Astrocyte of the cerebellum (primary cell): ENCODE measurements around the gene ZNF333.
"Not testable (repeated sequence)": the region's sequence is repeated elsewhere in the genome, so short reads cannot be mapped to it uniquely, and the experiment has no call there.

ENCODE experiments used
- DNase-seq: peaks from one replicate; pipeline ENCODE4 v3.0.0-alpha.2; 2011; ENCODE audit warnings: low read depth
- H3K4me3 ChIP-seq: 2 replicates; pipeline ENCODE4 v1.5.1; 2011; ENCODE audit warnings: mild to moderate bottlenecking, low read depth, low read length, moderate library complexity
- CTCF ChIP-seq: IDR thresholded peaks from 2 replicates; pipeline ENCODE4 v1.5.1; 2012; ENCODE audit warnings: low read length, low read depth, moderate library complexity, mild to moderate bottlenecking; ENCODE audit errors: missing control alignments
- in situ Hi-C: cut with HindIII; loops from 2 replicates; pipeline ENCODE4 v1.10.0; 2017; ENCODE audit warnings: low sequenced_read_pairs

Gene ZNF333

DNA sequence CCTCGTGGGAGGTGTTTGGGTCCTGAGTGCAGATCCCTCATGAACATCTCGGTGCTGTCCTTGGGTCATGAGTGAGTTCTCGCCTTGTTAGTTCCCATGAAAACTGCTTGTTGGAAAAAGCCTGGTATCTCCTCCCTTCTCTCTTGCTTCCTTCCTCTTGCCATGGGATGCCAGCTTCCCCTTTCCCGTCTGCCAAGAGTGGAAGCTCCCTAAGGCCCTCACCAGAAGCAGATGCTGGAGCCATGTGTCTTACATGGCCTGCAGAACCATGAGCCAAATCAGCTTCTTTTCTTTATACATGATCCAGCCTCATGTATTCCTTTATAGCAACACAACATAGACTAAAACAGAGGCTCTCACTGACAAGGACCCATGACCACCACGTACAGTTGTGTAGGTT lies 80.3 kb downstream of the ZNF333 start:
- no peak for TF ChIP-seq CTCF
- no peak overlapping the region for H3K4me3 ChIP-seq
- no peak for DNase-seq
- in situ Hi-C loops, result no loop called here

DNA sequence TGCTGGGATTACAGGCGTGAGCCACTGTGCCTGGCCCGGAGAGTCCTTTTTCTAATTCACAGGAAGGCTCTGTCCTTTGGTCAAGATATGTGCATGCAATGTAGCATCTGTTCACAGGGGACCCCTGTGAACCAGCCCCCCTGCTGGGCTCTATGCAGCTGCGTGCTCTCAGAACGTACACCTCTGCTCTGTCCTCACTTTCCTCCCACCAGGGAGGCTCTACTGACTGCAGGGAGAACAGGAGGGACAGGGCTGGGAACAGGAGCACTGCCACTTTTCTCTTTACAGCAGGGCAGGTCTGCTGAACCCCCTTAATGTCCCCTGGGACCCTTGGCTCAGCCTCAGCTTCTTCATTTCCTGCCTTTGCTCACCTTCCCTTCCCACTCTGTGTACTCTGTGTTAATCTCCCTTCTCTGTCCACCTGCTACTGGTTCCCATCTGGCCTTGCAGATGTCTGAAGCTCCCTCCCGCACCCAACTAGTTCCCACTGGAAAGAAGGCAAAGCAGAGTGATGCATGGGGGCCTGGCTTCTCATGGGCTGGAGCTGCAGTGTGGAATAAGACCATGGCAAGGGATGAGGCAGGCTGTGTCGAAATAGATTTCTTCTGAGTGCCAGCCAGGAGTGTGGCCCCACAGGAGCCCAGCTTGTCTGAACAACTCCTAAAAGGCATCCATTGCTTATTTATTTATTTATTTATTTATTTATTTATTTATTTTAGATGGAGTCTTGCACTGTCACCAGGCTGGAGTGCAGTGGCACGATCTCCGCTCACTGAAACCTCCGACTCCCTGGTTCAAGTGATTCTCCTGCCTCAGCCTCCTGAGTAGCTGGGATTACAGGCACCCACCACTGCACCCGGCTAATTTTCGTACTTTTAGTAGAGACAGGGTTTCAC lies 81.3 kb downstream of the ZNF333 start:
- TF ChIP-seq CTCF, result no peak
- DNase-seq, result no peak
- in situ Hi-C loops, result no loop called here
- H3K4me3 ChIP-seq, result no peak overlapping the region

- no peak for TF ChIP-seq CTCF
- no peak for DNase-seq
- in situ Hi-C loops, result no loop called here
- no peak overlapping the region for H3K4me3 ChIP-seq
These were observed 82.6 kb downstream of the ZNF333 start for GRCh38 chr19:14772467-14772866.

GRCh38 chr19:14772995-14773394 lies 83.1 kb downstream of the ZNF333 start:
- DNase-seq, result no peak
- TF ChIP-seq CTCF, result no peak
- in situ Hi-C loops, result no loop called here
- H3K4me3 ChIP-seq, result no peak overlapping the region

DNA sequence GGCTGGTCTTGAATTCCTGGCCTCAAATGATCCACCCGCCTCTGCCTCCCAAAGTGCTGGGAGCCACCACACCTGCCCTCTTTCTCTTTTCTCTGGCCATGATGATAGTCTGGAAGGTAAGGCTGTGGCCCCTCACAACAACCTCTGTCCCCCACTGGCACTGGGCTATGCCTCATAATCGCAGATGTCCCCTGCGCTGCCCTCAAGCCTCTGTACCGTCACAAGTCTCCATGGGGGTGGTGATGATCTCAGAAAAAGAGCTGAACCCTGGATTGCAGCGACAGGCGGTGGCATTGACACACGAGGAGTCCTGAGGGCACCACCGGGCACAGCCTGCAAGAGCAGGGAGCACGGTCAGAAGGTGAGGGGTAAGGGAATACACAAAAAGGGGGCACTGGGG lies 83.9 kb downstream of the ZNF333 start:
- in situ Hi-C loops, DNase-seq, H3K4me3 ChIP-seq: not testable (repeated sequence)

DNA sequence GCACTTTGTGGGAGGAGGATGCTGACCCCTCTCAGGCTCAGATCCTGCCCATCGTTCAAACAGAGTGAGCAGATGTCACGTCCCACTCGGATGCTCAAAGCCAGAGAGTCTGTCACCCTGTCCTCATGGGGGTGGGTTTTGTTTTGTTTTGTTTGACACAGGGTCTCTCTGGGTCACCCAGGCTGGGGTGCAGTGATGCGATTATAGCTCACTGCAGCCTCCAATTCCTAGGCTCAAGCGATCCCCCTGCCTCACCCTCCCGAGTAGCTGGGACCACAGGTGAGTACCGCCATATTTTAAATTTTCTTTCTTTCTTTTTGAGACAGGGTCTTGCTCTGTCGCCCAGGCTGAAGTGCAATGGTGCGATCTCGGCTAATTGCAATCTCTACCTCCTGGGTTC lies 84.5 kb downstream of the ZNF333 start:
- in situ Hi-C loops, result no loop called here
- H3K4me3 ChIP-seq, result no peak overlapping the region
- no peak for DNase-seq
- TF ChIP-seq CTCF, result no peak

DNA sequence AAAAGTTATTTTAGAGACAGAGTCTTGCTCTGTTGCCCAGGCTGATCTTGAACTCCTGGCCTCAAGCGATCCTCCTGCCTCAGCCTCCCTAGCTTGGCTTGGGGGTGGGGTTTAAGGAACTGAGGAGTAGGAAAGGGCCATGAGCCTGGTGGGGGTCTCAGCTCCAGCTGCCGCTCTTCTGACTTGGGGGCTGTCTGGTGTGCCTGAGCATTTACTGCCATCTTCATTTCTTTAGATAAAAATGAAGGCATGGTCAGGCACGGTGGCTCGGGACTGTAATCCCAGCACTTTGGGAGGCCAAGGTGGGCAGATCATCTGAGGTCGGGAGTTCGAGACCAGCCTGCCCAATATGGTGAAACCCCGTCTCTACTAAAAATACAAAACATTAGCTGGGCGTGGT lies 85.5 kb downstream of the ZNF333 start:
- DNase-seq, H3K4me3 ChIP-seq, in situ Hi-C loops: not testable (repeated sequence)
